HepG2 (cell line): ENCODE data around the gene RARA.

ENCODE experiments used
- CHD2 ChIP-seq: IDR thresholded peaks from 2 replicates; pipeline ENCODE4 v1.6.1; 2011; ENCODE audit warnings: low read depth, low read length, improper control_type of control experiment
- CTCF ChIP-seq: sonication (generic); formaldehyde crosslinking; IDR thresholded peaks from 2 replicates; pipeline ENCODE4 v1.5.0; 2020; ENCODE audit warnings: mild to moderate bottlenecking, missing genetic modification reagents, moderate library complexity
- TAF1 ChIP-seq: sonication (generic); formaldehyde crosslinking; IDR thresholded peaks from 2 replicates; pipeline ENCODE4 v1.4.0; 2020; ENCODE audit warnings: missing genetic modification reagents
- ZNF383 ChIP-seq: sonication (generic); formaldehyde crosslinking; IDR thresholded peaks from 2 replicates; pipeline ENCODE4 v1.4.0; 2020; ENCODE audit warnings: missing genetic modification reagents, mild to moderate bottlenecking, borderline replicate concordance

DNA sequence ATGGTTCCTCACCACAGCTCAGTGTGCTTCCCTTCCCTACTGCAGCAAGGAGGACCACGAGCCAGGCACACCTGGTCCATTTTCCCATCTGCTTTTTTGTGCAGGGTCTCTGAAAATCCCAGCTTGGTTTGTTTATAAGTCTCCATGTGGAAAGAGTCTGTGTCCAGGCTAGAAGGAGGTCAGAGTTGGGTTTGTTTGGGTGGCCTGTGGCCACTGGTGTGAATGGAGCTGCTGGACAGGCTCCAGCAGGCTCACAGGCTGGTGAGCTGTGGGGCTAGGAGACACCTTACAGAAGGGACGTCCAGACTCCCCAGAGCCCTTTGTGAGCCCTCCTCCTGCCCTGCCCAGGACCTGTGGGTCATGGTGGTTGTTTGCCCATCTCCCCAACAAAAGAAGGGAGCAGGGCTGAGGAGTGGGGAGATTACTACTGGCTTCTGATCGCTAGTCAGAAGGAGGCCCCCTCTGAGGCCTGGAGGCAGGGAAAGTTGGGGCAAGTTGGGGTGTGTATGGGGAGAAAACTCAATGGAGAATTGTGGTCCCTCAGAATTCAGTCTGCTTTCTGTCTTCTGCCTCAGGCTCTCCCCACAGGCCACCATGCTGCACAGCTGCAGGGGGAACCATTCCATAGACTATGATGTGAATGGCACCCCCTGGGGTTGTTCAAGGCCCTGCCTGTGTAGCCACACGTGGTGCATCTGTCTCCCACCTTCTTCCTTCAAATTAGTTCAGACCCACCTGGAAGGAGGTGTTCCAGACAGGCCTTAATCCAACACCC, 4.1 kb downstream of the RARA start:
- TF ChIP-seq CTCF (CRISPR knock-in tag) (no peak), CHD2 (no peak), ZNF383 (CRISPR knock-in tag) (no peak), TAF1 (no peak)
